Eye (tissue), 1 donor: ENCODE data around the gene COX10.
"Not testable (repeated sequence)": the region's sequence is repeated elsewhere in the genome, so short reads cannot be mapped to it uniquely, and the experiment has no call there.

Experiments
- DNase-seq: peaks from one replicate; pipeline ENCODE4 v3.0.0-alpha.2; 2015

The COX10 gene

DNA sequence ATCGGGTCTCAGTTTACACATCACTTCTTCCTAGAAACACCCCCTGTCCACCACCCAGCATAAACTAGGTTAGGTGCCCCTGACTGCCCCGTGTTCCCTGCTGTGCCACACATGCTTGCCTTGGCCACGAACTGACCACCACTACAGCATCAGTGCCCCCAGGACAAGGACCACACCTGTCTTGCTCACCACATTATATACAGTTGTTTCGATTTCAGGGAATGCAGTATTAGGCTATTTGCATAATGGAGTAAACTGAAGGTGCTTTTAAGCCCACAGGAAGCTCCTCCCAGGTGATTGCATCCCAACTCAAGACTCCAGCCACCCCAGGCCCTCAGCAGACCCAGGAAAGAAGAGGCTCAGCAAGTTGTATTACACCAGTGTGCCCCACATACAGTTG lies 117.1 kb downstream of the COX10 start:
- not testable (repeated sequence) for DNase-seq

DNA sequence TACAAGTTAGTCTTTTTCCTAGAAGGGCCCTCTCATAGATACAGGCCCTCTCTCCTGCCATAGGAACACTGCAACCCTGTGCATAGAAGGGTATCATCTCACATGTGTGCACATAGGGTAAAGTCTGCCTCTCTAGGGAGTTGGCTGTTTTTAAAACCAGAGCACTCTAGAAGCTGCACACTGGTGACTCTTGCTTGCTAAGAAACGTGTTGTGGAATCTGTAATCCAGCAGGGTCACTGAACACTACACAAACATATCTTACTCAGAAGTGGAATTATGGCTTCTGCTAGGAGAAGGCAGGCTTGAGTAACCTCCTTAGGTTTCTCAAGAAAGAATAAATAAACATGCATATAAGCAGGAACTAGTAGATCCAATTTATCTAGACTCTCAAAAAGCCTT lies 121.5 kb downstream of the COX10 start:
- DNase-seq, result not testable (repeated sequence)

DNA sequence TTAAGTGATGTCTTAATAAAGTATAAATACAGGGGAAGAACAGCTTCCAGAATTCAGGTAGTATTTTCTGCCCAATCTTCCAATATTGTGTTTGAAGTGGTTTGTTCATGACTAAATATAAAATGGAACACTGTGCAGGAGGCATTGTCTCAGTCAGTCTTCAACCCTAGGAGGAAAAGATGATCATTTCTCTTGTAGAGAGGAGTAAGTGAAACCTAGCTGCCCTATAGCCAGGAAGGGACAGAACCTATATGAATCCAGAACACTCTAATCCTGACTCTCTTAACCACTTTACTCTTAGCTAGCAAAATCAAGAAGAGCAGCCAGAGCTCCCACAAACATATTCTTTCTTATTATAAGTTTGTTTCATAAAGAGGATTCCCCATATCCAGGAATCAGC lies 122.2 kb downstream of the COX10 start:
- DNase-seq, result not testable (repeated sequence)

DNA sequence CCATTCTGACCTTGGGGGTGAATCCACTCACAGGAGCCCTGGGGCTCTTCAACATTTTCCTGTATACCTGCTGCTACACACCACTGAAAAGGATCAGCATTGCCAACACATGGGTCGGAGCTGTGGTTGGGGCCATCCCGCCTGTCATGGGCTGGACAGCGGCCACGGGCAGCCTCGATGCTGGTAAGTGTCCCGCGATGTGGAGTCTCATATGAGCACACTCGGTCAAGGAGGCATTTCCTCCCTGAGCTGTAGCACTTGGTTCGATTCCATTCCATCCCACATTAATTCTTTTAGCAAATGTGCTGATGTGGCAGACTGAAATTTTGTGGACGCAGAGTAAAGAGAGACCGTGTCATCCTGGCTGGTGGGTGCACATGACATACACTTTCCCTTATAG lies 122.7 kb downstream of the COX10 start:
- not testable (repeated sequence) for DNase-seq

DNA sequence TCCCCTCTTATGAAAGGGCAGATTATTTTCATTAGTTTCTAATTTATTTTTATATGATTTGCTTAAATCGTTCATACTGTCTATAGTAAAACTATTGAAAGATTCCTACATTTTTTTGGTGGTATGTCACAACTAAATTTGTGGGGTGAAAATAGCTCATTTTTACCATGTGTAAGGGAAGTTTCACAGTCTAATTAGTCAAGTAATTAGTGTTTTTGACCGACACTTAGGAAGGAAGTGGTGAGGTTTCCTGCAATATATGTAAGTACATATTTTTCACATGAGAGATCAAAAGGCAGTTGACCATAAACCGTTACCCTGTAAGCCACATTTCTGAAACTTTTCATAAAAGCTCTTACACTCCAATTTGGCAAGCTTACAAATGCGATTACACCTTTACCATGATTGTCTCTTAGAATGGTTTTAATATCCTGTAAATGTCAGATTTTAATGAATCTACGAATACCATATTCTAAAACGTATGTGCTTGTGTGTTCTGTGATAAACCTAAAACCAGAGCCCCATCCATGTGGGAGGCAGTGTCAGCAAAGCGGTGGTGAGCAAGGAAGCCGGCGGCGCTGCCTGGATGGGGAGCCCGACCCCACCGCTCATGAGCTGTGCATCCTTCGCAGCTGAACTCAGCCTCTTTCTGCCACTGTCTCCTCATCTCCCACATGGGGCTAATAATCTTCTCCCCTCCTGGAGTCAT lies 123.5 kb downstream of the COX10 start:
- DNase-seq, result not testable (repeated sequence)

DNA sequence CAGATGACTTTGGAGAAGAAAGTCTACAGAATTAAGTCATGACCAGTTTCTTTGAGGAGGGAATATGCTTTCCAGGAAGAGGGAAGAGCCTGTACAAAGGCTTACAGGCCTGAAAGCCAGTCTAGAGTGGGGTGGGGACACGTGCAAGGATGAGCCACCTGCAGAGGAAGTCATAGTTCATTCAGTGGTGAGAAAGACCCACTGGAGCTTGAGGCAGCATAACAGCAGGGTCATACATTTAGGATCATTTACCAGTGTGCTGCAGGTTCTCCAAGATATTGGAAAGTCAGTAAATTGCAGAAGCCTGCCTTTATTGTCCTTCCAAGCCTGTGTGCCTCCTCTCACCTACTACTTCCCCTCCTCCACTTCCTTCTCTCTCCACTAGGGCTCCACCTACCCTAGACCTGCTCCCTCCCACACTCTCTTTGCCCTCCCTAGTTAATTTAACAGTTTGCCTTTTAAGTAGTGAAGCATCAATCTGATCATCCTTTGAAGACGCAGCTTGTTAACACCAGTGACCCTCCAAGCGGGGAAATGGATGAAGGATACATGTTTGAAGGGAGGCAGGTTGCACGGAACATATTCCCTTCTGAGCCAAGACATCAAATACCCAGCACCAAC lies 127.2 kb downstream of the COX10 start:
- no peak for DNase-seq

DNA sequence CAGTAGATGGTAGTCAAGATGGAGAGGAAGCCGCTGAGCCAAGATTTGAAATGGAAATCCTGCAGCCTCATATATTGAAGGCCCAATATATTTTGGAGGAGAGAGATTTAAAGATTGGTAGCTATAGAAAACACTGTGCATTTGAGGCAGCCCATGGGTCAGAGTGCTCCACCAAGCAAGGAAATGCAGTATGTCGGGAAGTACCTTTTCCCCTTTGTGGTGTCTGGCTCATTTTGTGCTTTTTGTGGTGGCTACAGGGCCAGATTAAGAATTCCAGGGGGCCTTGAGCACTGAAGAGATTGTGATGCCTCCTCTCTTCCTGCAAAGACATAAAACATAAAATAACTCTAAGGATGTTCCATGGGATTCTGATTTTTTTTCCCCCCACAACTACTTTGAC lies 127.8 kb downstream of the COX10 start:
- DNase-seq, result no peak

DNA sequence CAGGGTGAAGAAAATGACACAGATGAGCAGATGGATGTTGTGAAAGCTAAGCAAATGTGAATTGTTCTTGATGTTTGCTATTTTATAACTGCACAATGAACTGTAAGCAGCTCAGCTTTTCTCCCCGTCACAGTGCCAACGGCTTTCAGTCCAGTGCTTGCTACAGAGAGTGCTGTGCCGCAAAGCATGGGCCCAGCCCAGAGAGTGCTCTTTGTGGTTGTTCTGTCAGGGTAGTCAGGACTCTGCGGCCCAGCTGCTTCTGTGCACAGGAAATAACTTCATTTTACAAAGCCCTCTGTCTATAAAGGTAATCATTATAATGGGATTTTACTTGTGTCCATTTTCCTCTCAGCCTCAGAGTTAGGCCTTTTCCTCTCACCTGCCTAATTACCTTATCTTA lies 128.3 kb downstream of the COX10 start:
- DNase-seq, result no peak

DNA sequence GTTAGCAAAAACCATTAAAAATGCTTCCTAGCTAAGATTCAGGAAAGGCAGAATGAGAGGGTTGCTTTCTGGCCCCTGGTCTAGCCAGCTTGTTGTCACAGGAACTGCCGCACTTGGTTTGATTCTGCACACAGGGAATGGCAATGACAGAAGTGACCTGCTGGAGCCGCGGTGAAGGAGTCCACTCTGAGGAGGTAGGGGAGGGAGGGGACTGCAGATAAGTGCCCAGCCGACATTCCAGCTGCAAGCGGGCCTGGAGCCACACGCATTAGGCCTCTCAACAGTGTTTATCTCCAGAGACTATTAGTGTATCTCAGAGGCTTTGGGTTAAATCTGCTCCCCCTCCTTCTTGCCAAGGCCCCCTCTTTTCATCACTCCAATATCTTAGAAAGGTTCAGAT lies 128.7 kb downstream of the COX10 start:
- DNase-seq, result peak; percentile 74

DNA sequence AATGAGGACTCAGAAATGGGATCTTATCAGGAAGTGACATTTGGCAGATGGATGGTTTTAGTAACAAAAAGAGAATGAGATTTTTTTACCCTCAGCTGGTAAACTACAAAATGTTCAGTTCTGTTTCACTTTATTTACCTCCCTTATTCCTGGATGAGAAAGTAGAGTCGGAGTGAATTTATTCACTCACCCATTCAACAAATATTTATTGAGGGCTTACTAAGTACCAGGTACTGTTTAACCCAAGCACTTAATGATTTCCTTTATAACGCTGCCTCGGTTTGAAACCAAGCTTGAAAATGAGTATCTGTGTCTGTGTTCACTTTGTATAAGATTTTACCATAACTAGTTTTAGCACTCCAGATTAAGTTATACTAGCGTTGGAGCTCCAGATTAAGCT lies 129.3 kb downstream of the COX10 start:
- DNase-seq, result no peak

DNA sequence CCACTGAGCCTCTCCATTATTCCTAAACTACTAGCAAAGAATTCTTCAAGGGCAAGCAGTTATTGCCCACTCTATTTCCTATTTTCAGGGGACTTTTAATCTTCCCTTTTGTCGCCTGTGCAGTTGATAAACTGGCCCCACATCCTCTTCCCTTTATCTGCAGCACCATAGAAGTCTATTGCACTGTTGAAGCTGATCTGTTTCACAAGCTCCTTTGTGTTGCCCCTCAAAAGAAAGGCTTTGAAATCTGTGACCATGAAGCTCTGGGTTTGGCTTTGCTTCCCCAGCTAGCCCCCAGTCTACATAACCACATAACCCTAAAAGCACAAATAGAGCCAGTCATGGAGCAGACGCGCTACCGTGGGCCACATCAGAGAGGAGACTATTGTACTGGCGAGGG lies 130.3 kb downstream of the COX10 start:
- no peak for DNase-seq

DNA sequence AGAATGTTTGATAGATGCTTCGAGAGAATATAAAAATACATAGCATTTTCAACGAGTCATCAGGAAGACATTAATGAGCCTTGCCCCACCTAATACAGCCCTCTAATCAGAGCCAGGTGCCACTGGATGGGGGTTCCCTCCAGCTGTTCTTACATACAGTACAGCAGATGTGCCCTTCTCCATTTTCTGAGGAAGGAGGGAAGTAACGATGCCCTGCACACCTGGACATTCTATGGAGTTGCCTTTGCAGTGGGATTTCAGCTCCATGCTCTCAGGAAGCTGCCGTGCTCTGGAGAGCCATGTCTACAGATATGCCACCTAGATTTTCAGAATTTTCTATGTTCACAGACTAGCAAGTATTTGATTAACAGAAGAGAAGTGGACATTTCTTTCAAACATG lies 131.1 kb downstream of the COX10 start:
- no peak for DNase-seq

DNA sequence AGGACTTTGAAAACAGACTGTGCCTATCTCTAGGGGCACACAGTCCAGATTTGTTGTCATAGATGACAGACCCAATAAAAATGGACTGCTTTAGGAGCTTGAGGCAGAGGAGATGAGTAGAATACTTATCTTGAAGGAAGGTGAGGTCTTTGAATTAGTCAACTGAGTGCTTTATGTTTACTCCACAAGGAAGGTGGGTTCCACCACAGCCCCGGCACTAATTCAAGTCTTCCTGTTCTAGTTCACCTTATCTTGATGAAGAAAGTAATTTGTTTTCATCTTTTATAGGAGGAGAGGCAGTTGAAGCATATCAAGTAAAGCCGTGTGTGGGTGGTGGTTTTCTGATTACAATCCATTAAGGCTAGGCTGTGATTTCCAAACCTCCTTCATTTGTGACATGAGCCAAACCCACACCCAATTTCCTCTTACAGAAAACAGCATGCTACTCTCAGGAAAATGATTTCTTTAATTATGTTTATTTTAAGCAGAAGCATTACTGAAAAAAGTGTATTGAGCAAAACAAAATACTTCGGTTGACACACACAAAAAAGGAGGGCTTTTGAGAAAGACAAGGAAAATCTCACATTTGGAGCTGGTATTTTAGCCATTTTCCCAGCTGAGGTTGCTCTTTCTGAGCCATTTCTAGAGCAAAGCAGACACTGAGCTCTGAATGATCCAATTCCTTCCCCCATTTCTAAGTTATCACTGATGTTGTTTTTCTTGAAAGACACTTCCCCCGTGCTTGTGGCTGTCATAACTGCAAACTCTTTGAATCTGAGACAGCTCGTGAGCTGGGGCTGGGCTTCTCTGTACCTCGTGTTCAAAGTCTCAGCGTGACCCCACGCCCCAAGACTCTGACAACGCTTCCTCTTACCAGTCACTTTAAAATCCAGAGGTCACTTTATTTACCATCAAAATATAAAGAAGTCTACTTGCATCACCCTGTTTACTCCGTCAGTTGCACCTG lies 132.0 kb downstream of the COX10 start:
- no peak for DNase-seq

DNA sequence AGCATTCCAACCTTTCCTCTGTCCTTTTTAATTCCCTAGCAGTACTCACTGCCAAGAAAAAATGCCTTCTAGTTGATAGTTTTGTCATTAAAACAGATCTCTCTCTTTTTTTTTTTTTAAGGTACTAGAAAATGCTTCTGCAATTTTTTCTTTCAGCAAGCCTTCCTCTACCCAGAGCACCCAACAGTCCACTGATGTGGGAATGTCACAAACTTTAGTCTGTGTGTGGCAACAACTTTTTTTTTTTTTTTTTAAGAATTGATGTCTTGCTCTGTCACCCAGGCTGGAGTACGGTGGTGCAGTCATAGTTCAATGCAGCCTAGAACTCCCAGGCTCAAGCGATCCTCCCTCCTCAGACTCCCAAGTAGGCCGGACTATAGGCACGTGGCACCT lies 132.7 kb downstream of the COX10 start:
- no peak for DNase-seq

DNA sequence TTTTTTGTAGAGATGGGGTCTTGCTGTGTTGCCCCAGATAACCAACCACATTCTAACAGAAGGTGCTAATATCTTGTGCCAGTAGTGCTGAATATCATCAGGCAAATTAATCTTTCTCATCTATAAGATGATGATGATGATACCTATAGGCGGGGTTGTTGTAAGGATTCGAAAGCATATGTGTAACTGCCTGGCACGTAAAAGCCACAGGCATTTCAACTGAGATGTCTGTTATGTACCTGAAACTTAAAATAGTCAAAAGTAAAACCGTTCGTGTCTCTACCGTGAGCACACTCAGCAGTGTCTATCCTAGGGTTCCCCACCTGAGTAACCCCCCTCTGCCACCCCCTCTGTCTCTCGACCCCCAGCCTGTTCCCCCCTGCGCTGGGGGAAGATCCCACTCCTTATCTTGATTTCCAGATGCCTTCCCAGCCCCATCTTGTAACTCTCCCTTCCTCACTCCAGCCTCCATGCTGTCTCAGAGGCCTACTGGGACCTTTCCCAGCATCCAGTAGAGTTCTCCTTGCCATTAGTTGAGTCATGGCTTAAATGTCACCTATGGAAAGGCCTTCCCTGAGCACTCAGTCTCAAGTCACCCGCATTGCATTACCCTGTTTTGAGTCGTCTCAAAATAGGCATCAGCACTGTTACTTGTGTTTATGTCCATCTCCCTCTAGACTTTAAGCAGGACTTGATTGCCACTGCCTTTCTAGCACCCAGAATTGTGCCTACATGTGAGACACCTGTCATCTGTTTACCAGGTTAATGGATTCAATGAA lies 133.3 kb downstream of the COX10 start:
- DNase-seq, result no peak

DNA sequence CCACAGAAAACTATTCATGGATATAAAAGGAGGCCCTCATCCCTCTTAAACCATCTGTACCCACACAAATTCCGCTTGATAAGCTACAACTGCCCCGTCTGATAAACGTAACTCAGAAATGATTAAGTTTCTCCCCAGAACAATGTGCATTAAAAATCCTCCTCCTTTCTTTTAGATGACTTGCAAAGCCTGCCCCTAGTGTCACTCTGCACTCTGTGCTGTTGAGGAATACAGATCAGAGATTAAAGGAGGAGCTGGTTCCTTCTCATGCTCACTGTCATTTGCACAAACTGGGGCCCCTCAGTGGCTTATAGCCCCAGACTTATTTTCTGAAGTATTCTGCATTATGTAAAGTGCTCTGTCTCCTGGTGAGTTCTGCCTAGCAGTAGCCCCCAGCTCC lies 134.1 kb downstream of the COX10 start:
- DNase-seq, result no peak

DNA sequence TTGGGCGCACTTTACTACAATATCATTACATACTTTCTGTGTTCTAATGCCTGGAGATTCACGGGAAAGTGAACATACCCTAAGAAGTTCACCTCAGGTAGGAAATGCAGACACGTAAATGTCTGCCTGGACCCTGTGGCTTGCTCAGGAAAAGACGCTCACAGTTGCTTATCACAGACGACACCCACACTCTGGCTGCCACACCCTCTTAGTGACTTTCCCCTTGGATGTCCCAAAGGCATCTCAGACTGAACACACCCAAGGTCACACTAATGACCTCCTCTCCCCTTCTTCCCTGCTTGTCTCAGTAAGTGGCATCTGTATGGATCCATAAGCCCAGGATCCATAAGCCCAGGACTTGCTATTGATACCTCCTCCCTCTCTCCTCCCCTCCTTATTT lies 134.8 kb downstream of the COX10 start:
- no peak for DNase-seq

DNA sequence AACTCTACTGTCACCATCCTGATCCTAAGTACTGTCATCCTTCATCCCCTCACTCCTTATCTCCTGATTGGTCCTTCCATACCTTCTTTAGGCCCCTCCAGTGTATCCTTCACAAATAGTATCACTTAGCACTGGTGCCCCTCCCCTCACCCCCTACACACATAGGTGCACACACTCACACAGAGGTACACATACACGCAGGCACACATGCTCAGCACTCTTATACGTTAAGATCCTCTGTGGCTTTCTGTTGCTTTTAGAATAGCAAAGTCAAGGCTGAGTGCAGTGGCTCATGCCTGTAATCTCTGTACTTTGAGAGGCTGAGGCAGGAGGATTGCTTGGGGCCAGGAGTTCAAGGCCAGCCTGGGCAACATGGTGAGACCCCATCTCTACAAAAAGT lies 135.2 kb downstream of the COX10 start:
- DNase-seq, result no peak

DNA sequence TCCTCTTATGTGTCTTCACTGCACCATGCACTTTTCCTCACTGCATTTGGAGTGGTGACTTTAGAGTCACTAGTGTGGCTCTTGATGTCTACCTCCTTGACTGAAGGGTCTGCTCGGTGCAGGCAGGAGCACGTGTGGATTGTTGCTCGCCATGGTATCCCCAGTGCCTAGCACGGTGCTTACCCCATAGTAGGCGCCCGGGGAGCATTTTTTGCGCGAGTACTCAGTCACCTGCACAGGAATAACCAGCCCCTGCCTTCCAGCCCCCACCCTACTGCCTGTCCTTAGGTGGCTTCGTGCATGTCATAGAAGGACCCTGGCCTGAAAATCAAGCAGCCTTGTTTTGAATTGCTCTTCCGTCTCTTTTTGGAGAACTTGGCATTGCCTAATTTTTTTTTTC lies 136.1 kb downstream of the COX10 start:
- DNase-seq, result no peak

DNA sequence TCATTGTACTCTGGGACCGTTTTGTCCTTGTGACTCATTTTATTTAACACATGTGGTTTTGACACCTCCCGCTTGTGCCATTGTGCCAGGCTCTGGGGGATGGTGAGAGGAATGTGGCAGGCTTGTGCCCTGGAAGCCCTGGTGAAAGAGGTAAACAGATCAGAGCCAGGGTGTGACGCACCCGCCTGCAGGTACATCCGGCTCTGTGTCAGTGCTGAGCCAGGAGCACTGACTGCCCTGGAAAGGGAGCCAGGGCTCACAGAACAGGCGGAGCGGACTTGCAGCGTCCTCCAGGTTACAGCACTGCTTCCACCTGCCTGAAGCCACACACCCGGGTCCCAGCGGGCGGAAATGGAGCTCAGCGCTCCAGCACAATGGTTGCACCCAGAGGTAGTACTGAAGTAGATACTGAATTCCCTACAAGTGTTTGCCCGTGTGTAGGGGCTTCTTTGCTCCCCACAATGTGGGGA lies 136.7 kb downstream of the COX10 start:
- no peak for DNase-seq

DNA sequence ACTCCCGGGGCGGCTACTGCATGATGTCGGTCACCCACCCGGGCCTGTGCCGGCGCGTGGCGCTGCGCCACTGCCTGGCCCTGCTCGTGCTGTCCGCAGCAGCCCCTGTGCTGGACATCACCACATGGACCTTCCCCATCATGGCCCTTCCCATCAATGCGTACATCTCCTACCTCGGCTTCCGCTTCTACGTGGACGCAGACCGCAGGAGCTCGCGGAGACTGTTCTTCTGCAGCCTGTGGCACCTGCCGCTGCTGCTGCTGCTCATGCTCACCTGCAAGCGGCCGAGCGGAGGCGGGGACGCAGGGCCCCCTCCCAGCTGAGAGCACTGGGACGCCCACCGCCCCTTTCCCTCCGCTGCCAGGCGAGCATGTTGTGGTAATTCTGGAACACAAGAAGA lies 137.6 kb downstream of the COX10 start:
- no peak for DNase-seq

DNA sequence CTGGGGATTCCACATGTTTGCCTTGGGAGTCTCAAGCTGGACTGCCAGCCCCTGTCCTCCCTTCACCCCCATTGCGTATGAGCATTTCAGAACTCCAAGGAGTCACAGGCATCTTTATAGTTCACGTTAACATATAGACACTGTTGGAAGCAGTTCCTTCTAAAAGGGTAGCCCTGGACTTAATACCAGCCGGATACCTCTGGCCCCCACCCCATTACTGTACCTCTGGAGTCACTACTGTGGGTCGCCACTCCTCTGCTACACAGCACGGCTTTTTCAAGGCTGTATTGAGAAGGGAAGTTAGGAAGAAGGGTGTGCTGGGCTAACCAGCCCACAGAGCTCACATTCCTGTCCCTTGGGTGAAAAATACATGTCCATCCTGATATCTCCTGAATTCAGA lies 138.5 kb downstream of the COX10 start:
- no peak for DNase-seq

DNA sequence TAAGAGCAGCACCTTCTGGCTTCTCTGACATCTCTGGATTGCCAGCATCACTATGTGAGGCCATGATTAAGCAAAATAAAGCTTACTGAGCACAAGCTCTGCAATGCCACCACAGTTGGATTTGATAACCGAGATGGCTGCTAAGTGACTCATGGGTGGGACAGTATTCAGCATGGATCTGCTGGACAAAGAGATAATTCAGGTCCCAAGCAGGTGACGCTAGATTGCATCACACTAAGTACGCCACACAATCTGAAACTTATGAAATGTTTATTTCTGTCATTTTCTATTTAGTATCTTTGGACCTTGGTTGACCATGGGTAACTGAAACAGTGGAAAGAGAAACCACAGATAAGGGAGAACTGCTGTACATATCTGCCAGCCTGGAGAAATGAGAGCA lies 139.9 kb downstream of the COX10 start:
- no peak for DNase-seq
